ENCODE measurements around the gene ZWINT. TPM values are rescaled to one million over a fixed set of nuclear protein-coding genes. Genes with fewer than 3 reads are reported as not detected.
A peak's percentile ranks its signal among the peaks of the same experiment; 100 is the strongest.

The ZWINT gene
- total RNA-seq, result 10 to 100 TPM; 15.3 to 15.7 TPM
- 10 to 100 TPM; 46.5 to 89.0 (median 59.2) TPM for polyA plus RNA-seq (ENCODE audit: insufficient read length in 6 of 6)
- long read RNA-seq, donor 1, transcript ZWINT-203 (9 exons, 1,872 nt), result major isoform, 8 of 28 reads
- long read RNA-seq, donor 1, partial matches to known transcripts, result 13 of 28 reads
- long read RNA-seq, donor 1, other reads (novel, unspliced or antisense), result 0 of 28 reads
- long read RNA-seq, donor 2, transcript ZWINT-203 (9 exons, 1,872 nt), result major isoform, 9 of 16 reads
- long read RNA-seq, donor 2, partial matches to known transcripts, result 5 of 16 reads
- long read RNA-seq, donor 2, other reads (novel, unspliced or antisense), result 0 of 16 reads
- long read RNA-seq, donor 3, transcript ZWINT-203 (9 exons, 1,872 nt), result major isoform, 17 of 29 reads
- long read RNA-seq, donor 3, partial matches to known transcripts, result 5 of 29 reads
- long read RNA-seq, donor 3, other reads (novel, unspliced or antisense), result 0 of 29 reads
- long read RNA-seq, donor 4, transcript ZWINT-203 (9 exons, 1,872 nt), result major isoform, 12 of 18 reads
- long read RNA-seq, donor 4, partial matches to known transcripts, result 3 of 18 reads
- long read RNA-seq, donor 4, other reads (novel, unspliced or antisense), result 2 of 18 reads
- long read RNA-seq, donor 5, transcript ZWINT-203 (9 exons, 1,872 nt), result major isoform, 13 of 25 reads
- long read RNA-seq, donor 5, partial matches to known transcripts, result 5 of 25 reads
- long read RNA-seq, donor 5, other reads (novel, unspliced or antisense), result 0 of 25 reads
- long read RNA-seq, donor 6, transcript ZWINT-203 (9 exons, 1,872 nt), result major isoform, 11 of 30 reads
- long read RNA-seq, donor 6, partial matches to known transcripts, result 11 of 30 reads
- long read RNA-seq, donor 6, other reads (novel, unspliced or antisense), result 0 of 30 reads
- long read RNA-seq, donor 7, transcript ZWINT-203 (9 exons, 1,872 nt), result major isoform, 6 of 12 reads
- long read RNA-seq, donor 7, partial matches to known transcripts, result 0 of 12 reads
- long read RNA-seq, donor 7, other reads (novel, unspliced or antisense), result 0 of 12 reads
- long read RNA-seq, donor 8, partial matches to known transcripts, result 0 of 10 reads
- long read RNA-seq, donor 8, other reads (novel, unspliced or antisense), result 0 of 10 reads
- long read RNA-seq, donor 9, result 0 reads
- long read RNA-seq, donor 10, transcript ZWINT-203 (9 exons, 1,872 nt), result major isoform, 12 of 22 reads
- long read RNA-seq, donor 10, partial matches to known transcripts, result 1 of 22 reads
- long read RNA-seq, donor 10, other reads (novel, unspliced or antisense), result 6 of 22 reads
- long read RNA-seq, donor 11, partial matches to known transcripts, result 0 of 7 reads
- long read RNA-seq, donor 11, other reads (novel, unspliced or antisense), result 0 of 7 reads
- long read RNA-seq, donor 12, transcript ZWINT-203 (9 exons, 1,872 nt), result major isoform, 10 of 25 reads
- long read RNA-seq, donor 12, partial matches to known transcripts, result 12 of 25 reads
- long read RNA-seq, donor 12, other reads (novel, unspliced or antisense), result 0 of 25 reads

GRCh38 chr10:56360967-56361612, at the start of gene ZWINT:
Gene ZWINT (minus strand): TSS chr10:56361259. CDS start chr10:56361236, 23 bp downstream.
- Histone ChIP-seq H3K27ac (peak within 1 kb of the TSS; percentile 59 to 65), H3K9me3 (no peaks in the 10 kb centered on the region), H3K4me1 (peaks cover 5 to 10% of the 10 kb centered on the region in 2 donors), H3K36me3 (no peaks in the 10 kb centered on the region), H3K4me3 (peak within 1 kb of the TSS; percentile 63 to 64), H3K27me3 (no peaks in the 10 kb centered on the region)
- DNase-seq, result peak; percentile 94 to 98 (median 97)
- peak; percentile 100 for ATAC-seq
- TF ChIP-seq CTCF (IDR thresholded peaks at IDR 0.05), result no peak
- intact Hi-C loops (cut with DNase I), result no loop called here

GRCh38 chr10:56383806-56384205, 22.7 kb upstream of the ZWINT start:
- no peak for TF ChIP-seq CTCF (IDR thresholded peaks at IDR 0.05)
- DNase-seq (no peak), ATAC-seq (no peak)
- H3K4me3 ChIP-seq, result no peak overlapping the region
- H3K4me1 ChIP-seq, result no peaks in the 10 kb centered on the region
- no peaks in the 10 kb centered on the region for H3K27me3 ChIP-seq
- no peak overlapping the region for H3K27ac ChIP-seq
- H3K36me3 ChIP-seq, result no peaks in the 10 kb centered on the region
- H3K9me3 ChIP-seq, result no peaks in the 10 kb centered on the region
- intact Hi-C loops (cut with DNase I), result no loop called here

- intact Hi-C loops (cut with DNase I), result no loop called here
- Histone ChIP-seq H3K9me3 (peaks cover 0 to 45% of the 10 kb centered on the region in 2 donors), H3K27me3 (no peaks in the 10 kb centered on the region), H3K27ac (no peak overlapping the region), H3K4me1 (no peaks in the 10 kb centered on the region), H3K4me3 (no peak overlapping the region), H3K36me3 (no peaks in the 10 kb centered on the region)
- TF ChIP-seq CTCF (IDR thresholded peaks at IDR 0.05), result no peak
- ATAC-seq (no peak), DNase-seq (no peak)
Measured at GRCh38 chr10:56370217-56371113, 9.4 kb upstream of the ZWINT start.

GRCh38 chr10:56360583-56360966, 484 bp downstream of the ZWINT start:
- H3K27me3 ChIP-seq, result no peaks in the 10 kb centered on the region
- H3K9me3 ChIP-seq, result no peaks in the 10 kb centered on the region
- TF ChIP-seq CTCF (IDR thresholded peaks at IDR 0.05), result no peak
- intact Hi-C loops (cut with DNase I), result no loop called here
- H3K27ac ChIP-seq, result no peak overlapping the region
- H3K4me1 ChIP-seq, result peaks cover 5 to 10% of the 10 kb centered on the region in 2 donors
- DNase-seq (no peak), ATAC-seq (no peak)
- H3K4me3 ChIP-seq, result peak overlapping the region; percentile 63 to 64
- no peaks in the 10 kb centered on the region for H3K36me3 ChIP-seq

Measured in left lung (tissue), 14 donors.